ENCODE results near the gene GYS2. TPM values are rescaled to one million over a fixed set of nuclear protein-coding genes. Genes with fewer than 3 reads are reported as not detected.

The GYS2 gene
- total and polyA plus RNA-seq, 2 of the 4 experiments (the other 2 are of a cell fraction), result not detected

DNA sequence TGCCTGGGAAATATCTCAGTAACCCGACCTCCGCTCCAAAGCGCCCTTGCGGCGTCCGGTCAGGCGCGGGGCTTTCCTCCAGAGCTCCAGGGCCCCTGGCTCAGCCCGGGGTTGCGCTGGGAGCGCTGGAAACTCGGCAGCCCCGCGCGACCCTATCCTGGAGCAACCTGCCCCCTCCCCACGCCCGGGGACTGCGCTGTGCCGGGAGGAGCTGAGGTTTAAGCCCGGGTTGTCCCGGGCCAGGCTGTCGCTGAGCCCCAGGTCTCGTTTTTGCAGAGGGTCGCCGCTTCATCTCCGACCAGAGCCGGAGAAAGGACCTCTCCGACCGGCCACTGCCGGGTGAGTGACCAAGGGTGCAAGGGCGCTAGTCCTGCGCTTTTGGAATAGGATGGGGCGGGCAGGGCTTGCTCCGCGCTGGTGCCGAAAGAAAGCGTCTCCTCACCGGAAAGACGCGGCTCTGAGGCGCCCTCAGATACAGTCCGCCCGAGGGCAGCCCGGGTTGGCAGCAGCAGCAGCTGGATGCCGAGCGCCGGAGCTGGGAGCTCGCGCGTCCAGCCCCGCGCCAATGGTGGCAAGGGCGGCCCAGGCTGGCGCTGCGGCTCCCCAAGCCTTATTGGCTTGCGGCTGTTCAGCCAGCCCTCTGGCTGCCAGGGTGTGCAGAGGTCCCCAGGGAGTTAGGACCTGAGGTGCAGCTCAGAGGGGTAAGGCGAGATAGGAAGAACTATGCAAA, 77.0 kb downstream of the GYS2 start:
- Histone ChIP-seq H3K4me3 (ENCODE audit: insufficient read depth, low read depth, low read length) (peak overlapping the region; percentile 50), H3K9me3 (ENCODE audit: control insufficient read depth, insufficient read depth, low read length) (no peaks in the 10 kb centered on the region), H3K9ac (ENCODE audit: low read depth, low read length) (no peak overlapping the region; the same call in 1 of the 2 replicates), H3K27me3 (ENCODE audit: control insufficient read depth, insufficient read depth, low read length) (peaks cover 15% of the 10 kb centered on the region), H4K91ac (ENCODE audit: insufficient read depth, low read depth, low read length) (no peak overlapping the region), H2AFZ (replicated peaks; ENCODE audit: low read length, poor library complexity) (peak overlapping the region; percentile 55), H4K8ac (ENCODE audit: low read depth in 2 of 2, low read length in 2 of 2) (no peak overlapping the region), H4K5ac (ENCODE audit: low read depth, low read length) (no peak overlapping the region), H3K4me1 (ENCODE audit: control insufficient read depth, insufficient read depth, low read length) (no peaks in the 10 kb centered on the region), H2BK120ac (ENCODE audit: low read depth, low read length) (no peak overlapping the region), H3K9me1 (ENCODE audit: insufficient read depth, low read length) (no peaks in the 10 kb centered on the region), H3K4me2 (ENCODE audit: low read depth, low read length) (peak overlapping the region; percentile 84), H3K23ac (ENCODE audit: low read depth, low read length) (no peak overlapping the region), H3K27ac (ENCODE audit: insufficient read depth, low read length) (no peak overlapping the region), H2BK15ac (ENCODE audit: low read depth, low read length) (no peak overlapping the region), H3K18ac (ENCODE audit: low read depth, low read length) (no peak overlapping the region), H3K56ac (ENCODE audit: extremely low read depth, insufficient read depth, low read length) (no peak overlapping the region), H2AK5ac (ENCODE audit: low read depth, low read length) (no peak overlapping the region), H3K14ac (replicated peaks; ENCODE audit: low read depth, low read length) (no peak overlapping the region), H4K20me1 (ENCODE audit: insufficient read depth, low read length) (no peaks in the 10 kb centered on the region), H2AK9ac (replicated peaks; ENCODE audit: low read depth, low read length, poor library complexity) (no peak overlapping the region), H2BK5ac (ENCODE audit: low read depth, low read length, poor library complexity, severe bottlenecking) (no peak overlapping the region), H3K36me3 (ENCODE audit: control insufficient read depth, insufficient read depth, low read length) (no peaks in the 10 kb centered on the region), H2BK20ac (ENCODE audit: low read depth, low read length) (no peak overlapping the region), H3K79me1 (ENCODE audit: low read depth in 1 of 2, low read length in 2 of 2) (no peaks in the 10 kb centered on the region), H3K4ac (ENCODE audit: low read depth, low read length) (no peak overlapping the region)
- TF ChIP-seq RFX5 (IDR thresholded peaks at IDR 0.05; ENCODE audit: low read depth, low read length) (no peak), RCOR1 (IDR thresholded peaks at IDR 0.05; ENCODE audit: insufficient replicate concordance, low read length) (no peak), CTCF (conservative IDR thresholded peaks at IDR 0.05; ENCODE audit: low read depth, low read length) (no peak), BHLHE40 (IDR thresholded peaks at IDR 0.05; ENCODE audit: low read depth, low read length) (no peak), POLR2A (IDR thresholded peaks at IDR 0.05; ENCODE audit: low read depth, low read length) (no peak), NFE2L2 (IDR thresholded peaks at IDR 0.05; ENCODE audit: low read depth, low read length) (no peak), CHD1 (IDR thresholded peaks at IDR 0.05; ENCODE audit: low read depth, low read length) (no peak), FOS (IDR thresholded peaks at IDR 0.05; ENCODE audit: low read depth, low read length) (no peak), CEBPB (IDR thresholded peaks at IDR 0.05; ENCODE audit: low read depth, low read length) (no peak), MAFK (IDR thresholded peaks at IDR 0.05; ENCODE audit: low read depth, low read length) (no peak), RAD21 (IDR thresholded peaks at IDR 0.05; ENCODE audit: low read length) (no peak), SMC3 (IDR thresholded peaks at IDR 0.05; ENCODE audit: low read depth, low read length) (no peak), MXI1 (IDR thresholded peaks at IDR 0.05; ENCODE audit: borderline replicate concordance, low read depth, low read length) (no peak), MAZ (IDR thresholded peaks at IDR 0.05; ENCODE audit: borderline replicate concordance, low read depth, low read length) (no peak)
- TF ChIP-seq, protein P1, sequence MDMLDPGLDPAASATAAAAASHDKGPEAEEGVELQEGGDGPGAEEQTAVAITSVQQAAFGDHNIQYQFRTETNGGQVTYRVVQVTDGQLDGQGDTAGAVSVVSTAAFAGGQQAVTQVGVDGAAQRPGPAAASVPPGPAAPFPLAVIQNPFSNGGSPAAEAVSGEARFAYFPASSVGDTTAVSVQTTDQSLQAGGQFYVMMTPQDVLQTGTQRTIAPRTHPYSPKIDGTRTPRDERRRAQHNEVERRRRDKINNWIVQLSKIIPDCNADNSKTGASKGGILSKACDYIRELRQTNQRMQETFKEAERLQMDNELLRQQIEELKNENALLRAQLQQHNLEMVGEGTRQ (IDR thresholded peaks at IDR 0.05; ENCODE audit: low read depth, low read length), result no peak
- TF ChIP-seq, protein P2, sequence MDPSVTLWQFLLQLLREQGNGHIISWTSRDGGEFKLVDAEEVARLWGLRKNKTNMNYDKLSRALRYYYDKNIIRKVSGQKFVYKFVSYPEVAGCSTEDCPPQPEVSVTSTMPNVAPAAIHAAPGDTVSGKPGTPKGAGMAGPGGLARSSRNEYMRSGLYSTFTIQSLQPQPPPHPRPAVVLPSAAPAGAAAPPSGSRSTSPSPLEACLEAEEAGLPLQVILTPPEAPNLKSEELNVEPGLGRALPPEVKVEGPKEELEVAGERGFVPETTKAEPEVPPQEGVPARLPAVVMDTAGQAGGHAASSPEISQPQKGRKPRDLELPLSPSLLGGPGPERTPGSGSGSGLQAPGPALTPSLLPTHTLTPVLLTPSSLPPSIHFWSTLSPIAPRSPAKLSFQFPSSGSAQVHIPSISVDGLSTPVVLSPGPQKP (IDR thresholded peaks at IDR 0.05; ENCODE audit: borderline replicate concordance, low read depth, low read length), result no peak
- ChIA-PET CTCF (no interaction called here), POLR2A (ENCODE audit: unreplicated experiment) (no interaction called here)
- ATAC-seq (ENCODE audit: low read depth) (peak; percentile 97), DNase-seq (peak; percentile 18)
- no TSS peak for BruUV-seq (replicated peaks)
- in situ Hi-C loops (cut with MboI; ENCODE audit: low sequenced_read_pairs) (no loop called here), intact Hi-C loops (cut with micrococcal nuclease) (no loop called here), dilution Hi-C loops (cut with HindIII; ENCODE audit: low sequenced_read_pairs, unreplicated experiment) (no loop called here)
- WGBS, 2 experiments (ENCODE audit: extremely low coverage in 2 of 2, insufficient read length in 1 of 2), result 1% methylated on average over 25 of the region's 57 CpGs; no CpG with 5 or more reads in 1 of the 2 experiments

Measured in IMR-90 (cell line).